ENCODE data around the gene PSMD6.

DNA sequence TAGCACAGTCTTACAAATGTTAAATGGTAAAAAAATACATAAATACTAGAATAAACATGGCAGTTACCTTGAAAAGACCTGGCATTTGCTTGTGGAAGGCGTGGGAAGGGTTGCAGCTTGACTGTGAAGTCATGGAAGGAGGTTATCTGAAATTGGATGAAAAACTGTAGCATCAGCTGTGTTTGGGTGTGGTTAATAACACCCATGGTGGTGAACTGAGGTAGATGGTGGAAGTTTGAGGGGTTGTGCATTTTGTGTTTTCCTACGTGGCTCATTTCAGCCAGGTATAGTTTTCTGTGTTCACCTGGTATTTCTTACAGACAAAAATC is 46.5 kb downstream of the PSMD6 start:
- TF ChIP-seq, protein P1, sequence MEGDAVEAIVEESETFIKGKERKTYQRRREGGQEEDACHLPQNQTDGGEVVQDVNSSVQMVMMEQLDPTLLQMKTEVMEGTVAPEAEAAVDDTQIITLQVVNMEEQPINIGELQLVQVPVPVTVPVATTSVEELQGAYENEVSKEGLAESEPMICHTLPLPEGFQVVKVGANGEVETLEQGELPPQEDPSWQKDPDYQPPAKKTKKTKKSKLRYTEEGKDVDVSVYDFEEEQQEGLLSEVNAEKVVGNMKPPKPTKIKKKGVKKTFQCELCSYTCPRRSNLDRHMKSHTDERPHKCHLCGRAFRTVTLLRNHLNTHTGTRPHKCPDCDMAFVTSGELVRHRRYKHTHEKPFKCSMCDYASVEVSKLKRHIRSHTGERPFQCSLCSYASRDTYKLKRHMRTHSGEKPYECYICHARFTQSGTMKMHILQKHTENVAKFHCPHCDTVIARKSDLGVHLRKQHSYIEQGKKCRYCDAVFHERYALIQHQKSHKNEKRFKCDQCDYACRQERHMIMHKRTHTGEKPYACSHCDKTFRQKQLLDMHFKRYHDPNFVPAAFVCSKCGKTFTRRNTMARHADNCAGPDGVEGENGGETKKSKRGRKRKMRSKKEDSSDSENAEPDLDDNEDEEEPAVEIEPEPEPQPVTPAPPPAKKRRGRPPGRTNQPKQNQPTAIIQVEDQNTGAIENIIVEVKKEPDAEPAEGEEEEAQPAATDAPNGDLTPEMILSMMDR (IDR thresholded peaks at IDR 0.05): no peak
- TF ChIP-seq POLR2A (IDR thresholded peaks at IDR 0.05): no peak
